Islet of Langerhans (tissue), 1 donor: ENCODE results near the gene MFAP3.
"Not testable (repeated sequence)": the region's sequence is repeated elsewhere in the genome, so short reads cannot be mapped to it uniquely, and the experiment has no call there.

Source experiments
- FAIRE-seq: peaks from one replicate; lab custom pipeline; 2011; peaks lifted over from hg19 to GRCh38; lab: Jason Lieb, UNC

The MFAP3 gene

GRCh38 chr5:154053468-154053867, 14.7 kb downstream of the MFAP3 start:
- FAIRE-seq = no peak

- FAIRE-seq = no peak
These were observed 16.4 kb downstream of the MFAP3 start for GRCh38 chr5:154055201-154055600.

GRCh38 chr5:154058055-154059038, 19.6 kb downstream of the MFAP3 start:
- no peak for FAIRE-seq

DNA sequence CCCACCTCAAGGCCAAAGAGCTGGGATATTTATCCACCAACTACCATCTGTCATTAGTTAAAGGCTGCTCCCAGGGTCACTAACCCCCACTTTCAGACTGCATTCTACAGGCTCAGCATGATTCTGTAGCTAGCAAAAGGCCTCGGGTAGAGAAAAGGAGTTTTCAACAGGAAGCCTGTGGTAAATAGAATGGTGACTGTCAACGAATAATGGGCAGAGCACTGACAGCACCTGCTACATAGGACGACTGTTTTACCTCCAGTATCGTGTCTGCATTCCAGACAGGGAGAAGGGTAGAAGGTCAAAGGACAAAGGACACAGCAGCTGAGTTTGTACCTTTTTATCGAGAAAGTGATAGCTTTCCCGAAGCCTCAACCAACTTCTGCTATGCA, 20.3 kb downstream of the MFAP3 start:
- no peak for FAIRE-seq

GRCh38 chr5:154059583-154059982, 20.8 kb downstream of the MFAP3 start:
- no peak for FAIRE-seq

GRCh38 chr5:154060606-154061005, 21.8 kb downstream of the MFAP3 start:
- no peak for FAIRE-seq

GRCh38 chr5:154063372-154063771, 24.6 kb downstream of the MFAP3 start:
- no peak for FAIRE-seq

DNA sequence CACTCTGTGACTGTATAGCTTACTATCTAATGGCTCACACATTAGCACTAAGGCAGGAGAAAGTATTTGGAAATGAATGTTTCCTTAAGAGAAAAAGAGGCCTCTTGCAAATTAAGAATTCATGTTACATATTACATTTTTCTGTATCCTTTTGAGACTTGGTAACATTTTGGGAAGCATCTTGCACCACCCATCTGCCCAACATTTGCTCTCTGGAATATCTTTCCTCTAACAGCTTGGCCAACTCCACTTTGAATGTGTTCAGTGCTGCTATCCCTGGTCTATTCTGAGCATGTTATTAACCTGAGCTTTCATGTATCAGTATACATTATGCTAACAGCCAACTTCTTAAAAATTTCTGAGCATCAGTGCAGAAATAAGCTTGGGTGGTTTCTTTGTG, 27.2 kb downstream of the MFAP3 start:
- FAIRE-seq = no peak

- FAIRE-seq = not testable (repeated sequence)
These were observed 31.1 kb downstream of the MFAP3 start for GRCh38 chr5:154069854-154070253.

DNA sequence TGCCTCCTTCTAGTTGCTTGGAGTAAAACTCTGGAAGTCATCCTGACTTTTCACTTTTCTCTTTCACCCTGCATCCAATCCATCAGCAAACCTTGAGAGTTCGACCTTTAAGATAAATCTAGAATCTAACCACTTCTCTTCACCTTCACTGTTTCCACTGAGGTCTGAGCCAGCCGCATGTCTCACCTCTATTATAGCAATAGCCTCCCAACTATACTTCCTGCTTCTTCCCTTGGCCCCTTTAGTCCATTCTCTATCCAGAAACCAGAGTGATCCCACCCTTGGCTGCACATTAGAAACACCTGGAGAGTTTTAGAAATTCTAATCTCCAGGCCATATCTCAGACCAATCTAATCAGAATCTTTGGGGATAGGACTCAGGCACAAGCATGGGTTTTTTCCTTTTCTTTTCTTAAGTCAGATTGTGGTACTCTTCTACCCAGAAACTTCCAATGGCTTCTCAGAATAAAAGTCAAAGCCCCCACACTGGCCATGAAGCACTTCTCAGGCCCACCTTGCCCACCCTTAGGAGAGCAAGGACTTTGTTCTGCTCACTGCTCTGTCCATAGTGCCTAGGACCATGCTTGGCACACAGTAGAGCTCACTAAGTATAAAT, 33.1 kb downstream of the MFAP3 start:
- FAIRE-seq = no peak

- no peak for FAIRE-seq
These were observed 33.8 kb downstream of the MFAP3 start for GRCh38 chr5:154072414-154073171.

DNA sequence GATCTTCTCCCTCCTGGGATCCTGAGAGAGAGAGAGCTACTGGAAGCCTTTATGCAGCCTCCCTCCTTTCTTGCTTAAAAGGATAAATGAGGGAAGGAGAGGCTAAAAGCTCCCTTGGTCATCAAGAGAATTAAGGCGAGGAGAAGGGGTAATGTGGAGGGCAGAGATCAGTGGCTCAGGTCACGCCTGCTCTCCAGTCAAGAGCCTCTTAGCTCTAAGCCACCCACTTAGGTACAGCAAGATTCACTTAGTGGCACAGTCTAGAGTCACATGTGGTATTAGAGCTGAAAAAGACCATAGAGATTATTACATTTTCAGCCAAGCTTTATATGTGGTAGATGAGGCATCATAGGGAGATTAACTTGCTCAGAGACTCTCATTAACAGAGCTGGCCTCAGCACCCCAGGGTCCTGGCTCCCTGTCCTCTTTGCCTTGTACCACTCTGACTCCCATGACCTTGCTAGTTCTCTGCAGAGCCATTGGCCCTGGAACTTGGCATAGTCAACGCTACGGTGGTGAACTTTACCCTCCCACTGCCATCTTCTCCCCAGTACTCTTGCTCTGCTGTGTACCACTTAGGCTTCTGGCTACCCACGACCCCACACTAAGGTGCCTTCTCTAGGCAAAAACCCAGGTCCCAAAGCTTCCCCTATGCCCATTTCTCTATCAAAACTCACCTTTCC, 37.6 kb downstream of the MFAP3 start:
- no peak for FAIRE-seq

DNA sequence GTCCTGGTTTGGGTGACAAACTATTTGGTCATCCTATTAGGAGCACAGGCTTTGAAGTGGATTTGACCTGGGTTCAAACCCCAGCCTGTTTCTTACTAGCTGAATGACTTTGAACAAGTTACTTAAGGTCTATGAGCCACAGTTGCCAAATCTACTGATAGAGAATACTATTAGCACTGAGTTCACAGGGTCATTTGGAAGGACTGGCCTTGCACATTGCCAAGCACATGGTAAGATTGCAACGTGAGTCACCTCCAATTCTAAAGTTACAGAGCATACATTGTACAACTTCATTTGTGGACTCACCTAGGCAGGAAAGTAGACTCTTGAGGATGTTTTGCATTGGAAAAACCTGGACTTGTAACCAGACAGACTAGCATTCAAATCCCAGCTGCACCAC, 38.9 kb downstream of the MFAP3 start:
- FAIRE-seq = no peak

DNA sequence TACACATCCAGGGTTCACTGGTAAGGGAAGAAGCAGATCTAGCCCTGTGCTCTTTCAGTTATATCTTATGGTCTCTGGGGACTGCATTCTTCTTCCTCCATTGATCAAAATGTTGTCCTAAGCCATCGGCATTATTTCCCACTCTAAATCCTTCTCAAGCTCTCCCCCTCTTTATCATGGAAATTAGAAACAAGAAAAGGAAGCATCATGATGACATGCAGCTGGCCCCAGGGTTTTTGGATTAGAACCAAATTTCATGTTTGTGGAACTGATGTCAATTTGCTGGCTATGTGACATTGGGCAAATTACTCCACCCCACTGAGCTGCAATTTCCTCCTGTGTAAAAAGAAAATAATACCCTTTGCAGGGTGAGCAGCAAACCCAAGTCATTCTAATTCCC, 39.5 kb downstream of the MFAP3 start:
- peak; percentile 49 for FAIRE-seq

DNA sequence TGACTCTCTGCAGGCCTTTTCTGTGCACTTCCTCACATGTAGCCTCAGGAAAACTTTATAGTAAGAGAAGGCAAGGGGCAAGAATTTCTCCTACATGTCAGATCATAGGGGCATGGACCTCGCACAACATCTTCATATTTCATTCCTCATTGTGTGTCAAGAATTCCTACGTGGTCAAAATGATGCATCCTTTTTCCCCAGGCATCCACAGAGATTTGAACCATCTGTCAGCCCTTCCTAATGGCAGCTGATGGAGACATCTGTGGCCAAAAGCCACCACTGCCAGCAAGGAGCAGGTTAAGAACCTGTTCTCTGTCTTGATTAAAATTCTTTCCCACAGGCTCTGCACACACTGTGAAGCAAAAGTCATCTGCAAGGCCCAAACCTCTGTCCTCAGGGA, 42.5 kb downstream of the MFAP3 start:
- FAIRE-seq = no peak

- no peak for FAIRE-seq
These were observed 45.4 kb downstream of the MFAP3 start for GRCh38 chr5:154084062-154084639.

DNA sequence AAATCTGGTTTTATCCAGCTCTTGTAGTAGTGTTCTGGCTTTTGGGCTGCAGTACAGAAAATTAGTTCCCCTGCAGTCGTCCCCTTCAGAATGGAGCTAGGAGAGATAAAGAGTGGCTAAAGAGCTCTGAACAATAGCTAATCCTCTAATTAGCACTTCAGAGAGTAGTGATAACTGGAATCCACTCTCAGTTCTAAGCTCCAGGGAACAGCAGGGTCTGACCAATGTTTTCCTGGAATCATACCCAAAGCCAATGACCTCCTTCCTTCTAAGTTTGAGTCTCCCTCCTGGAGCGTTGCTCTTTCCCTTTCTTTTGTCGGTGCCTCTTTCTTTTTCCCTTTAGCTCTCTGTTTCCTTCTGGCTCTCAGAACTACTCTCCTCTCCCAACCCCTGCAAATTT, 47.4 kb downstream of the MFAP3 start:
- FAIRE-seq = no peak

- FAIRE-seq = no peak
These were observed 47.9 kb downstream of the MFAP3 start for GRCh38 chr5:154086641-154087040.

DNA sequence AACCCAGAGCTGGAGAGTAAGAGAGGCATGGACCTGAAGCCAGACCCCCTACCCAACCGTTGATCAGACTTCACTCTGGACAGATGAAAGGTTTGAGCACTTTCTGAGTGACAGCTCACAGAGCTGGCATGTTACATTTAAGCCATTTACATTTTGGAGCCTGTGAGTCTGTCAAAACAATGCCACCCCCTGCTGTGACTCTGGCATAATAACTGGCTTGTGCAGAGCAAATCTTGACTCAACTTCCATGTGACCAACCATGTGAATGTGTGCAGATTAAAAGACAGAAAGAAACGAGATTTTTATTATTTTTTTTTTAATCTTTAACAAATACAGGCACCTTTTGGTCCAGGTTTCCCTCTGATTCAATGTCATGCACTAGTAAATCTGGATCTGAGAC, 48.5 kb downstream of the MFAP3 start:
- no peak for FAIRE-seq

GRCh38 chr5:154088801-154089200, 50.0 kb downstream of the MFAP3 start:
- FAIRE-seq = no peak

DNA sequence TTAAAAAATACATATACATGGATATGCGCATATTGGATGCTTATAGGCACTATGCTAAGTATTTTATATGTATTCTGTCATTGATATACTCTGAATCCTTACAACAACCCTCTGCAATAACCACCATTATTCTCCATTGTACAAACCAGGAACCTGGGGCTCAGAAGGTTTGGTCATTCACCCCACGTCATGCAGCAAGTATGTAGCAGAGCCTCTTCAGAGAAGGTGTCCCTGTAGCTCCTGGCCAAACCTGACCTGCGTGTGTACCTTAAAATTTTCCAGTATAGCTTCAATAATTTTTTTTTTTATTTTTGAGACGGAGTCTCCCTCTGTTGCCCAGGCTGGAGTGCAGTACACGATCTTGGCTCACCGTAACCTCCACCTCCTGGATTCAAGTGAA, 51.9 kb downstream of the MFAP3 start:
- no peak for FAIRE-seq
